UCSD-AML1 (cell line): Measurements from ENCODE around the gene NCAPG2.
"Not testable (repeated sequence)": the region's sequence is repeated elsewhere in the genome, so short reads cannot be mapped to it uniquely, and the experiment has no call there.

Experiments used
- DNase-seq: peaks from one replicate; lab custom pipeline; 2025; ENCODE audit not compliant: unreplicated experiment; lab: John Stamatoyannopoulos, UW

The NCAPG2 gene

GRCh38 chr7:158682456-158682855, 22.1 kb downstream of the NCAPG2 start:
- DNase-seq, result no peak

- no peak for DNase-seq
Observed at GRCh38 chr7:158680754-158681153, 23.9 kb downstream of the NCAPG2 start.

- DNase-seq, result no peak
Observed at GRCh38 chr7:158676906-158677305, 27.7 kb downstream of the NCAPG2 start.

- DNase-seq, result no peak
Observed at GRCh38 chr7:158676171-158676840, 28.3 kb downstream of the NCAPG2 start.

- no peak for DNase-seq
Observed at GRCh38 chr7:158672975-158673374, 31.6 kb downstream of the NCAPG2 start.

- not testable (repeated sequence) for DNase-seq
Observed at GRCh38 chr7:158668086-158668485, 36.5 kb downstream of the NCAPG2 start.

GRCh38 chr7:158666966-158667678, 37.5 kb downstream of the NCAPG2 start:
- DNase-seq, result not testable (repeated sequence)

- no peak for DNase-seq
Observed at GRCh38 chr7:158666401-158666800, 38.2 kb downstream of the NCAPG2 start.

- no peak for DNase-seq
Observed at GRCh38 chr7:158664406-158664805, 40.2 kb downstream of the NCAPG2 start.

GRCh38 chr7:158663428-158663741, 41.2 kb downstream of the NCAPG2 start:
- no peak for DNase-seq

- DNase-seq, result no peak
Observed at GRCh38 chr7:158662610-158663427, 41.8 kb downstream of the NCAPG2 start.

- no peak for DNase-seq
Observed at GRCh38 chr7:158658475-158658874, 46.1 kb downstream of the NCAPG2 start.

- DNase-seq, result no peak
Observed at GRCh38 chr7:158657189-158657746, 47.3 kb downstream of the NCAPG2 start.

- no peak for DNase-seq
Observed at GRCh38 chr7:158655931-158656441, 48.6 kb downstream of the NCAPG2 start.

- no peak for DNase-seq
Observed at GRCh38 chr7:158655507-158655906, 49.1 kb downstream of the NCAPG2 start.

- no peak for DNase-seq
Observed at GRCh38 chr7:158651968-158652565, 52.5 kb downstream of the NCAPG2 start.

GRCh38 chr7:158650821-158651225, 53.8 kb downstream of the NCAPG2 start:
- no peak for DNase-seq

- no peak for DNase-seq
Observed at GRCh38 chr7:158649279-158649678, 55.3 kb downstream of the NCAPG2 start.

GRCh38 chr7:158648787-158649186, 55.8 kb downstream of the NCAPG2 start:
- DNase-seq, result no peak

GRCh38 chr7:158648168-158648567, 56.4 kb downstream of the NCAPG2 start:
- no peak for DNase-seq

- DNase-seq, result no peak
Observed at GRCh38 chr7:158647475-158647792, 57.2 kb downstream of the NCAPG2 start.
